ENCODE results near the gene PIGM.
"Not testable (repeated sequence)": the region's sequence is repeated elsewhere in the genome, so short reads cannot be mapped to it uniquely, and the experiment has no call there.

Gene PIGM

DNA sequence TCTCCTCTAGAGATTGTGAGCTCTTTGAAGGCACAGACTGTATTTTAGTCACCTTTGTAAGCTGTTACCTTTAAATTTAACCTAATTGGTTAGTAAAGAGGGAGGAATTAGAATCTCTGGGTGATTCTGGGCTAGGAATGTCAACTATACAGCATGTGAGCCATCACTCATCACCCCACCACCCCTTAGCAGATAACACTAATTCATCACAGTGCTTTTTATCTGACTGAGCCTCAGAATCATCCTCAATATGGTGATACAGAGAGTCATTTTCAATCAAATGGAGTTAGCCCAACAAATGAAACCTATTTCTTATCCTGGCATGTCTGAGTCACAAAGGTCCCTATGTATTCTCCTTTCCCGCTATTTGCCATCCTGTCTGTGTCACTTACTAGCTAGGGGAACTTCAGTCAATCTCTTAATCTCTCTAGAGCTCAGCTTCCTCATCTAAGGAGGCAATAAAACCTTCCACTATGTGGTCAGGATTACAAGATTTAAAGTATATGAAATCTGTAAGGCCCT lies 24.9 kb upstream of the PIGM start:
- H3K27ac ChIP-seq: no peak overlapping the region
- TF ChIP-seq, protein P1, sequence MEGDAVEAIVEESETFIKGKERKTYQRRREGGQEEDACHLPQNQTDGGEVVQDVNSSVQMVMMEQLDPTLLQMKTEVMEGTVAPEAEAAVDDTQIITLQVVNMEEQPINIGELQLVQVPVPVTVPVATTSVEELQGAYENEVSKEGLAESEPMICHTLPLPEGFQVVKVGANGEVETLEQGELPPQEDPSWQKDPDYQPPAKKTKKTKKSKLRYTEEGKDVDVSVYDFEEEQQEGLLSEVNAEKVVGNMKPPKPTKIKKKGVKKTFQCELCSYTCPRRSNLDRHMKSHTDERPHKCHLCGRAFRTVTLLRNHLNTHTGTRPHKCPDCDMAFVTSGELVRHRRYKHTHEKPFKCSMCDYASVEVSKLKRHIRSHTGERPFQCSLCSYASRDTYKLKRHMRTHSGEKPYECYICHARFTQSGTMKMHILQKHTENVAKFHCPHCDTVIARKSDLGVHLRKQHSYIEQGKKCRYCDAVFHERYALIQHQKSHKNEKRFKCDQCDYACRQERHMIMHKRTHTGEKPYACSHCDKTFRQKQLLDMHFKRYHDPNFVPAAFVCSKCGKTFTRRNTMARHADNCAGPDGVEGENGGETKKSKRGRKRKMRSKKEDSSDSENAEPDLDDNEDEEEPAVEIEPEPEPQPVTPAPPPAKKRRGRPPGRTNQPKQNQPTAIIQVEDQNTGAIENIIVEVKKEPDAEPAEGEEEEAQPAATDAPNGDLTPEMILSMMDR (conservative IDR thresholded peaks at IDR 0.05): no peak

DNA sequence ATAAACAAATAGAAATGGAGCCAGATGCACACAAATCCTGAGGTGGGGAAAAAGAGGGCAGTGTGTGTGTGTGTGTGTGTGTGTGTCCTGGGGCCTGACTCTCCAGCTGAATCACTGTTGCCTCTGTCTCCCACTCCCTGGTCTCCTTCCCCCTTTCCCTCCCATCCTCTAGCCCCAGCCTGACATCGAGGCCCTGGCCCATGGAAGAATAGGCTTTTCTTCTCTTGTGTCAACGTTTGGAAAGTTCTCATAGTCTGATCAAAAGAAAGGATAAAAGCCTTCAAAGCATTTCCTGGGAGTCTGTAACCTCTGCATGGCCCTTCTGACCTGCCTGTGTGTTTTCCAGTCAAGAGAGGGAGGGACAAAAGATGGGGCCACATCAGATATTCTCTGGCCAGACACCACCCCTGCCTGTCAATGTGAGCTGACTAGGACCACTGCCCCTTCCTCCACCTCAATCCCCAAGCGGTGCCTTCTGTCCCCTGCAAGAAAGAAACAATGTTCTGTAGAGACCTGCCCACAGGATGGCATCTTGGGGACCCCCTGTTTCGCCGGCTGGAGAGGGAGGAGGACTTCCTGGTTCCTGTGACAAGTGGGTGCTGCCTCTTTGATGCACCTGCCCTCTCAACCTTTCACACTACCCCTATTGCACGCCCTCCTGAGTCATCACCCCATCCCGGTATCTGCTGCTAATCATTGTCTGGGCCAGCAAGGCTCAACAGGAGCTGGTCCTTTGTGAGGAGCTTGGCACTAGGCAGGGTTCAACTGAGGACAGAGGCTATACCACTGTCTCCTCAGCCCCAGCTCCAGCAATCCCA lies 22.0 kb upstream of the PIGM start:
- H3K27ac ChIP-seq: no peak overlapping the region
- TF ChIP-seq, protein P1 (conservative IDR thresholded peaks at IDR 0.05): no peak

DNA sequence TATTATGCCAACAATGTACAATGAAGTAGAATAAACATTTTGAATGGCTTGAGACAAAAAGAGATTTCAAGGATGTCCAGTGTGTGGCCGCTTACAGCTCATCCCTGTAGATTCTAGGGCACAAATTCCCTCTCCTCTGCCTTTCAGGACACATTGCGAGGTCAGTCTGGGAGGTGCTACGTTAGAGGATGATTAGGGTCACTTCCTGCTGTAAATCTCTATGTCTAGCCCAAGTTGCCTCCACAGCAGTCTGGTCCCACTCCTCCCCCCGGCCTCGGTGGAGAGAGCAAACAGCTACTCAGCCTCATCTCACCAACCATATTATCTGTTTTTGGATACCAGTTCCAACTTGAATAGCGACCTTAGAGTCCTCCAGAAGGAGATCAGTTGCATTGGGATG lies 21.1 kb upstream of the PIGM start:
- no peak overlapping the region for H3K27ac ChIP-seq
- TF ChIP-seq, protein P1 (conservative IDR thresholded peaks at IDR 0.05): no peak

DNA sequence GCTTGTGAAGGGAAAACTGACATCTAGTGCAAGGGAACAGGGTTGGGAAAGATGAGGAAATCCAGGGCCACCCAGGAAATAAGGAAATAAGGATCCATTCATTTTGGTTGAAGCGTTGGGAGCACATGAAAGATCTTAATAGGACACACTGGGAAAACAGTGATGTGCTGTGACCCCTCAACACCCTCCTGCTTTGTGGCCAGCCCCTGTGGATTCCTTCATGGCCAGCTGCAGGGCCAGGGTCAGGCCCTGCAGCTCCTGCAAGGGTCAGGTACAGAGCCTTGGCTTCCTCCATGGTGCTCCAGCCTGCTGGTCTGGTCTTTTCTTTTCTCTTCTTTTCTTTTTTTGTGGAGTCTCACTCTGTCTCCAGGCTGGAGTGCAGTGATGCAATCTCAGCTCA lies 18.8 kb upstream of the PIGM start:
- no peak overlapping the region for H3K27ac ChIP-seq
- TF ChIP-seq, protein P1 (conservative IDR thresholded peaks at IDR 0.05): no peak

DNA sequence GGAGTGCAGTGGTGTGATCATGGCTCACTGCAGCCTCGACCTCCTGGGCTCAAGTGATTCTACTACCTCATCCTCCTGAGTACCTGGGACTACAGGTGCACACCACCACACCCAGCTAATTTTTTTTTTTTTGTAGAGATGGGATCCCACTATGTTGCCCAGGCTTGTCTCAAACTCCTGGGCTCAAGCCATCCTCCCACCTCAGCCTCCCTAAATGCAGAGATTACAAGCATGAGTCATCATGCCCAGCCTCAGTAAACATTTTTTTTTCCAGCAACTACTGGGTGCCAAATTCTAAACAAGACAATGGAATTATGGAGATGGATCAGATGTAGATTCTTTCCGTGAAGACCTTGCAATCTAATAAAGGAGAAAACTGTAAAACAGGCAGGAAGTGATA lies 18.4 kb upstream of the PIGM start:
- H3K27ac ChIP-seq: not testable (repeated sequence)

DNA sequence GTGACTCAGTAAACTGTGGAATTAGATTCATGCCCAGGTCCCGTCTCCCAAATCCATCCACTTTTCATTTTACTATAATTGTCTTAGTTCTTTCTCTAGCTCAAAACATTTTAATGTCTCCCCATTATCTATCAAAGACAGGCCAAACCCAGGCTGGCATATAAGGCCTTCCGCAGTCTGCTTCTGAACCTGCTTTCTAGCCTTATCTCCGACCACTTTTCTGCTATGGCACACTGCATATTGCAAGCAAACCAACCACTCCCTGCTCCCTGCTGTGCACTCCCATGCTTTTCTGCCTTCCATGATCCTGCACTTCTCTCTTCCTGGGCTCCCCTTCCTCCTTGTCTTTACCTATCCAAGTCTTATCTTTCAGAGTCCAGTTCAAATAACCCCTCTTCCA lies 17.3 kb upstream of the PIGM start:
- H3K27ac ChIP-seq: no peak overlapping the region
- TF ChIP-seq, protein P1 (conservative IDR thresholded peaks at IDR 0.05): no peak

DNA sequence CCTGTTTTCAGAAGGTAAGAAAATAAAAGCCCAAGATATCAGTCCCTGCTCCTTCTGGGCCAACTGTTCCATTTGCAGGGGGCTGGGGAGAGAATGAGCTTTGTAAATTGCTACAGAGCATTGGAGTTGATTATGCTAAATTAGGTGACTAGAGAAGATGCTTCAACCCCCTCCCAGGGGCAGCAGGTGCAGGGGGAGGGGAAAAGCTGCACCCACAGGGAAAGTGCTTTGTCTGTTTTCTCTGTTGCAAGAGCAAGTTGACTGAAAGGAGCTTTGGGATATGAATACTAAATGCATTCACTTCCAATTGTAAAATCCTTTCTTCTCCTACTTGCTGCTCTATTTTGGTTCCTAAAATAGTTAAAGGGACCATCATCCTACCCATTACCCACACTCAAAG lies 16.5 kb upstream of the PIGM start:
- H3K27ac ChIP-seq: no peak overlapping the region
- TF ChIP-seq, protein P1 (conservative IDR thresholded peaks at IDR 0.05): no peak
